ENCODE results near the gene SLC5A2. TPM values are rescaled to one million over a fixed set of nuclear protein-coding genes. Genes with fewer than 3 reads are reported as not detected.

Gene SLC5A2
- total RNA-seq, 2 experiments from 2014 or later, result not detected

- H3K36me3 ChIP-seq (ENCODE audit: insufficient read depth, low read length), result no peaks in the 10 kb centered on the region
- no peak for DNase-seq (ENCODE audit: low spot score)
- H2AFZ ChIP-seq (ENCODE audit: low read length), result no peak overlapping the region
- H3K4me2 ChIP-seq (ENCODE audit: low read length), result no peak overlapping the region
- H3K4me1 ChIP-seq (ENCODE audit: insufficient read depth, low read length, poor library complexity, severe bottlenecking), result peaks cover 10% of the 10 kb centered on the region
- no peaks in the 10 kb centered on the region for H3K79me2 ChIP-seq (ENCODE audit: insufficient read depth, low read depth, low read length)
- no peak overlapping the region for H3K27ac ChIP-seq (ENCODE audit: low read depth, low read length, poor library complexity, severe bottlenecking)
- intact Hi-C loops (cut with micrococcal nuclease; ENCODE audit: unreplicated experiment), result no loop called here
- peaks cover 4% of the 10 kb centered on the region; the same call in 1 of the 2 replicates for H4K20me1 ChIP-seq (ENCODE audit: insufficient read depth, low read length)
- ChIA-PET CTCF (ENCODE audit: unreplicated experiment) (no interaction called here), POLR2A (no interaction called here)
- no TSS peak for BruUV-seq (replicated peaks)
- no peaks in the 10 kb centered on the region for H3K9me3 ChIP-seq (ENCODE audit: low read length)
- H3K9me2 ChIP-seq (ENCODE audit: insufficient read depth, low read length), result no peaks in the 10 kb centered on the region
- H3K4me3 ChIP-seq (ENCODE audit: low read depth, low read length, poor library complexity, severe bottlenecking), result no peak overlapping the region
- TF ChIP-seq EZH2phosphoT487 (IDR thresholded peaks at IDR 0.05; ENCODE audit: borderline replicate concordance, low read depth, low read length) (no peak), CTCF (conservative IDR thresholded peaks at IDR 0.05; ENCODE audit: low read length) (no peak)
Measured at GRCh38 chr16:31465788-31466370, 17.0 kb upstream of the SLC5A2 start.

DNA sequence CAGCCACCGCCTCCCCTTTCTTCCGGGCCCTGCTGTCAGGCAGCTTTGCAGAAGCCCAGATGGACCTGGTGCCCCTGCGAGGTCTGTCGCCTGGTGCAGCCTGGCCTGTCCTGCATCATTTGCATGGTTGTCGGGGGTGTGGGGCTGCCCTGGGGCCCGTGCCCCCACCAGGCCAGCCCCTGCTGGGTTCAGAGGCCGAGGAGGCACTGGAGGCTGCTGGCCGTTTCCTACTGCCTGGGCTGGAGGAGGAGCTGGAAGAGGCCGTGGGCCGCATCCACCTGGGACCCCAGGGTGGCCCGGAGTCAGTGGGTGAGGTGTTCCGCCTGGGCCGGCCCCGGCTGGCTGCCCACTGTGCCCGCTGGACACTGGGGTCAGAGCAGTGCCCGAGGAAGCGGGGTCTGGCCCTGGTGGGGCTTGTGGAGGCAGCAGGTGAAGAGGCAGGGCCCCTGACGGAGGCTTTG lies 16.5 kb upstream of the SLC5A2 start:
- Histone ChIP-seq H3K79me2 (ENCODE audit: insufficient read depth, low read depth, low read length) (no peaks in the 10 kb centered on the region), H3K4me1 (ENCODE audit: insufficient read depth, low read length, poor library complexity, severe bottlenecking) (peaks cover 10% of the 10 kb centered on the region), H3K4me2 (ENCODE audit: low read length) (no peak overlapping the region), H3K36me3 (ENCODE audit: insufficient read depth, low read length) (no peaks in the 10 kb centered on the region), H2AFZ (ENCODE audit: low read length) (no peak overlapping the region), H4K20me1 (ENCODE audit: insufficient read depth, low read length) (no peaks in the 10 kb centered on the region), H3K9me2 (ENCODE audit: insufficient read depth, low read length) (no peaks in the 10 kb centered on the region), H3K9me3 (ENCODE audit: low read length) (no peaks in the 10 kb centered on the region), H3K4me3 (ENCODE audit: low read depth, low read length, poor library complexity, severe bottlenecking) (no peak overlapping the region), H3K27ac (ENCODE audit: low read depth, low read length, poor library complexity, severe bottlenecking) (no peak overlapping the region)
- ChIA-PET POLR2A (no interaction called here), CTCF (ENCODE audit: unreplicated experiment) (no interaction called here)
- no peak for TF ChIP-seq CTCF (conservative IDR thresholded peaks at IDR 0.05; ENCODE audit: low read length)
- TF ChIP-seq EZH2phosphoT487 (IDR thresholded peaks at IDR 0.05; ENCODE audit: borderline replicate concordance, low read depth, low read length), result no peak
- BruUV-seq (replicated peaks), result no TSS peak
- no peak for DNase-seq (ENCODE audit: low spot score)
- intact Hi-C loops (cut with micrococcal nuclease; ENCODE audit: unreplicated experiment), result no loop called here

- DNase-seq (ENCODE audit: low spot score), result peak; percentile 59
- CTCF ChIA-PET (ENCODE audit: unreplicated experiment), result no interaction called here
- BruUV-seq (replicated peaks), result no TSS peak
Measured at GRCh38 chr16:31467151-31467773, 15.7 kb upstream of the SLC5A2 start.

More at GRCh38 chr16:31467151-31467773, 15.7 kb upstream of the SLC5A2 start:
- peak overlapping the region; percentile 39 for H3K4me2 ChIP-seq (ENCODE audit: low read length)
- POLR2A ChIA-PET, result no interaction called here
- intact Hi-C loops (cut with micrococcal nuclease; ENCODE audit: unreplicated experiment), result no loop called here
- no peaks in the 10 kb centered on the region for H3K36me3 ChIP-seq (ENCODE audit: insufficient read depth, low read length)
- H3K79me2 ChIP-seq (ENCODE audit: insufficient read depth, low read depth, low read length), result no peaks in the 10 kb centered on the region
- H3K27ac ChIP-seq (ENCODE audit: low read depth, low read length, poor library complexity, severe bottlenecking), result no peak overlapping the region
- H3K9me3 ChIP-seq (ENCODE audit: low read length), result no peaks in the 10 kb centered on the region
- H3K4me3 ChIP-seq (ENCODE audit: low read depth, low read length, poor library complexity, severe bottlenecking), result no peak overlapping the region
- TF ChIP-seq EZH2phosphoT487 (IDR thresholded peaks at IDR 0.05; ENCODE audit: borderline replicate concordance, low read depth, low read length) (no peak), CTCF (conservative IDR thresholded peaks at IDR 0.05; ENCODE audit: low read length) (no peak)
- no peaks in the 10 kb centered on the region for H3K9me2 ChIP-seq (ENCODE audit: insufficient read depth, low read length)
- no peaks in the 10 kb centered on the region for H4K20me1 ChIP-seq (ENCODE audit: insufficient read depth, low read length)
- H2AFZ ChIP-seq (ENCODE audit: low read length), result no peak overlapping the region
- H3K4me1 ChIP-seq (ENCODE audit: insufficient read depth, low read length, poor library complexity, severe bottlenecking), result peaks cover 10% of the 10 kb centered on the region

Measured in OCI-LY7 (cell line).